Left lung (tissue), 10 donors: ENCODE data around the gene DOCK4. TPM values are rescaled to one million over a fixed set of nuclear protein-coding genes. Genes with fewer than 3 reads are reported as not detected.
A peak's percentile ranks its signal among the peaks of the same experiment; 100 is the strongest.

Experiments used
- ATAC-seq: fragments of 200-7000 bp; cut with Tn5 transposase; one replicate; pipeline ENCODE4 v1.9.1; 2020; ENCODE audit warnings: moderate library complexity
- DNase-seq, 4 donors: peaks; one replicate each; pipeline ENCODE4 v3.0.0-alpha.2; 2013 to 2020
- H3K27ac ChIP-seq, 2 donors: fragments of 200-600 bp; sonication (generic) in 1 of 2; one replicate each; pipeline versions ENCODE4 v1.5.0 to v1.8.0; 2020 to 2021
- H3K27me3 ChIP-seq, 2 donors: fragments of 200-600 bp; sonication (generic) in 1 of 2; one replicate each; pipeline versions ENCODE4 v1.5.0 to v1.8.0; 2020 to 2021
- H3K36me3 ChIP-seq, 2 donors: fragments of 200-600 bp; sonication (generic) in 1 of 2; one replicate each; pipeline versions ENCODE4 v1.5.0 to v1.8.0; 2020 to 2021
- H3K4me1 ChIP-seq, 2 donors: fragments of 200-600 bp; one replicate each; pipeline ENCODE4 v1.8.0; 2021
- H3K4me3 ChIP-seq, 2 donors: fragments of 200-600 bp; sonication (generic) in 1 of 2; one replicate each; pipeline versions ENCODE4 v1.5.0 to v1.8.0; 2020 to 2021; ENCODE audit warnings: mild to moderate bottlenecking in 1 of 2
- H3K9me3 ChIP-seq, 2 donors: fragments of 200-600 bp; sonication (generic) in 1 of 2; one replicate each; pipeline versions ENCODE4 v1.5.0 to v1.8.0; 2020 to 2021
- intact Hi-C, 2 donors: fragments of 100-400 bp; cut with DNase I; formaldehyde crosslinking; loops; one replicate each; pipeline versions ENCODE4 v1.11.2 to v1.14.2; 2022
- polyA plus RNA-seq, 6 donors: library from polyadenylated mRNA; unstranded; fragments of 120-200 nt; gene quantifications; one replicate each; pipeline ENCODE4 v1.2.1, GENCODE V29; 2013; ENCODE audit not compliant: insufficient read length in 6 of 6
- total RNA-seq, 2 donors: library from RNA; stranded (reverse); fragmentation: NEBNext Ultra II Directional; extraction: Animal tissue kit (Norgen Biotek cat#: 25700); gene quantifications; one replicate each; pipeline ENCODE4 v1.2.1, GENCODE V29; 2021
- TF ChIP-seq, protein P1 (sequence below), 2 donors: fragments of 200-600 bp; sonication (generic) in 1 of 2; IDR thresholded peaks; one replicate each; pipeline versions ENCODE4 v1.5.0 to v1.8.0; 2021; ENCODE audit warnings: antibody characterized with exemption in 2 of 2
- donor health status: DM: no; HTN: yes; CAD: no.
- donor health status: DM: no; HTN: no; CAD: no.

DOCK4 gene
- total and polyA plus RNA-seq, 8 donors = 38.9 to 64.3 (median 52.5) TPM

DNA sequence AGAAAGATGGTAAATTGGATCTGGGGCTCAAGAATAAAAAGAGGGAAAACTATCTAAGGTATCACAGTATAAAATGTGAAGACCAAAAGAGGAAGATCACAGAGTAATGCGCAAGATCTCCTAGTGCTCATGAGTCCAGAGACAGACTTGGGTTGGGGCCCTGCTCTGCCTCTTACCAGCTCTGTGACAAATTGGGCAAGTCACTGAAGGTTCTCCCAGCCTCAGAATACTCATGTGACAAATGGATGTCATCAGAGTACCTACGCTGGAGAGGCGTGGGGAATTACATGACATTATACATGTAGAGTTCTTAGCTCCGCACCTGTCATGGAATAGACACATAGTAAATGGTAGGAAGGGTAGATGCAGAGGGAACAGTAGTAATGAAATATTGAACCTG is 124.4 kb downstream of the DOCK4 start:
- TF ChIP-seq, protein P1, sequence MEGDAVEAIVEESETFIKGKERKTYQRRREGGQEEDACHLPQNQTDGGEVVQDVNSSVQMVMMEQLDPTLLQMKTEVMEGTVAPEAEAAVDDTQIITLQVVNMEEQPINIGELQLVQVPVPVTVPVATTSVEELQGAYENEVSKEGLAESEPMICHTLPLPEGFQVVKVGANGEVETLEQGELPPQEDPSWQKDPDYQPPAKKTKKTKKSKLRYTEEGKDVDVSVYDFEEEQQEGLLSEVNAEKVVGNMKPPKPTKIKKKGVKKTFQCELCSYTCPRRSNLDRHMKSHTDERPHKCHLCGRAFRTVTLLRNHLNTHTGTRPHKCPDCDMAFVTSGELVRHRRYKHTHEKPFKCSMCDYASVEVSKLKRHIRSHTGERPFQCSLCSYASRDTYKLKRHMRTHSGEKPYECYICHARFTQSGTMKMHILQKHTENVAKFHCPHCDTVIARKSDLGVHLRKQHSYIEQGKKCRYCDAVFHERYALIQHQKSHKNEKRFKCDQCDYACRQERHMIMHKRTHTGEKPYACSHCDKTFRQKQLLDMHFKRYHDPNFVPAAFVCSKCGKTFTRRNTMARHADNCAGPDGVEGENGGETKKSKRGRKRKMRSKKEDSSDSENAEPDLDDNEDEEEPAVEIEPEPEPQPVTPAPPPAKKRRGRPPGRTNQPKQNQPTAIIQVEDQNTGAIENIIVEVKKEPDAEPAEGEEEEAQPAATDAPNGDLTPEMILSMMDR (IDR thresholded peaks at IDR 0.05) = no peak
- Histone ChIP-seq H3K36me3 (no peaks in the 10 kb centered on the region), H3K9me3 (no peaks in the 10 kb centered on the region), H3K27me3 (no peaks in the 10 kb centered on the region), H3K4me3 (no peak overlapping the region), H3K27ac (peak overlapping the region; percentile 76 to 92), H3K4me1 (peaks cover 7 to 64% of the 10 kb centered on the region in 2 donors)
- ATAC-seq (peak; percentile 64), DNase-seq (peak in 1 of 4 donors; percentile 61)
- intact Hi-C loops = no loop called here

DNA sequence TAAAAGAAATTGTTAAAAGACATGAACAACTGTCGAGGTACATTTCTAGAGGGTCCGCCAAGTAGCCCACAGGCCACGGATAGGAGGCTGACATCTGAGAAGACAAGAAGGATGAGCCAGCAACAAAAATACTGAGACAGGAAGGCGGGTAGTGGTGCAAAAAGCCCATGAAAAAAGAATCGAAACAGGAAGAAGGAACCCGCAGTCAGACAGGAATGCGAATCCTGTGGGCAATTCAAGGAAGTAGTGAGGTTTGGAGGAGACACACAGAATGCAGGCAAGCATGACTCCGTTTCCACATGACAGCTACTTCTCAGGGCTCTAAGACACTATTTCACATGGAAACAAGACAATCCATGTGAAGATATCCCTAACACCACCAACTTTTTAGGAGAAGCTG is 125.2 kb downstream of the DOCK4 start:
- Histone ChIP-seq H3K9me3 (no peaks in the 10 kb centered on the region), H3K27me3 (no peaks in the 10 kb centered on the region), H3K36me3 (no peaks in the 10 kb centered on the region), H3K4me1 (peaks cover 7 to 70% of the 10 kb centered on the region in 2 donors), H3K27ac (peak overlapping the region; percentile 76 to 92), H3K4me3 (no peak overlapping the region)
- TF ChIP-seq, protein P1 (IDR thresholded peaks at IDR 0.05) = no peak
- peak in 1 of 4 donors; percentile 62 for DNase-seq
- ATAC-seq = peak; percentile 68
- intact Hi-C loops = no loop called here

DNA sequence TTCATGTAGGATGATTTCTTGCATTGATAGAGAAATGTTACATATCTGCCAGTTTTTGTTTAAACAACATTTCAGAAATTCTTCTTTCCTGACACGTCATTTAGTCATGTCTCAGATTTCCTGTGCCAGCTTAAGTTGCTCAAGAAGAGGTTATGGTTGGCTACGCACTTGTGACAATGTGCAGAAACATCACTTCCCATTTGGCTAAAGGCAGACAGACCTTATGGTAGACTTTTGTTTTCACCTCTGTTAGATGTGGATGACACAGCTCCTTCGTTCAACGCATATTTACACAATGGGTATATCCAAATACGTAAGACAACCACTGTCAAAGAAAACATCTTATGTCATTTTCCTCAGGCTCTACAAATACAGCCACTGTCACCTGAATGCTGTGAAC is 125.8 kb downstream of the DOCK4 start:
- intact Hi-C loops = no loop called here
- DNase-seq (peak in 2 of 4 donors; percentile 64 to 76), ATAC-seq (peak; percentile 67)
- H3K27me3 ChIP-seq = no peaks in the 10 kb centered on the region
- peaks cover 7 to 74% of the 10 kb centered on the region in 2 donors for H3K4me1 ChIP-seq
- no peaks in the 10 kb centered on the region for H3K9me3 ChIP-seq
- no peak overlapping the region for H3K4me3 ChIP-seq
- peak overlapping the region; percentile 76 to 92 for H3K27ac ChIP-seq
- TF ChIP-seq, protein P1 (IDR thresholded peaks at IDR 0.05) = no peak
- no peaks in the 10 kb centered on the region for H3K36me3 ChIP-seq

DNA sequence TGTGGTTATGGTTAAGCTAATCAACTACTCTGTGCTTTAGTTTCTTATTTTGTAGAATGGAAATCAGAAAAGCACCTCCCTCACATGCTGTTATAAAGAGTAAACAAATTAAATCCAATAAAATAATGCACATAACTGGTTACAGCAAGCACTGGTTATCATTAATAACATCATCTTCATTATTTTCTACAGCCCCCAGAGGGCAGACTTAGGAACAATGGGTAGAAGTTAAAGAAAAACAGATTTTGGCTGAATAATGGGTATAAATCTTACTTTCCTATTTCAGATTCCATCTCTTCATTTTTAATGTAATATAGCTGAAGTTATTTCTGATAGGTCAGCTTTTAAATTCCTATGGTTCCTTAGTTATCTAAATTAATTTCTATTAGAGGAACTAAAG is 126.5 kb downstream of the DOCK4 start:
- H3K4me3 ChIP-seq = no peak overlapping the region
- H3K4me1 ChIP-seq = peaks cover 2 to 66% of the 10 kb centered on the region in 2 donors
- intact Hi-C loops = no loop called here
- TF ChIP-seq, protein P1 (IDR thresholded peaks at IDR 0.05) = no peak
- ATAC-seq (no peak), DNase-seq (no peak)
- peak overlapping the region; percentile 76 to 92 for H3K27ac ChIP-seq
- no peaks in the 10 kb centered on the region for H3K27me3 ChIP-seq
- H3K36me3 ChIP-seq = no peaks in the 10 kb centered on the region
- H3K9me3 ChIP-seq = no peaks in the 10 kb centered on the region

DNA sequence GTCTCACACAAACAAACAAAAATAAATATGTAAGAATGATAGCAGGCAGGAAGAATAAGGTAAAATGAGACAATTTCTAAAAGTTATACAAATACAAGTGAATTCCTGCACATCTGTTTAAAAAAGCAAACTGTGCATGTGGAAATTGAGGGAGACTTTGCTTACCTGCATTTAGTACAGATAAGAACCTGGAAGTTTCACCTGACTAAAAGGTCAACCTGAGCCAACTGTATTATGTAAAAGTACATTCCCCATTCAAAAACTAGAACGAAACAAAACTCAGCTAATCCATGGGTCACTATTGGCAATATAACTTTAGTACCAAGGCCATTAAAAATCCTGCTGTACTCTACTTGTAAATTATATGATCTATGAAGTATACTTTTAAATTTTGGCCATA is 127.1 kb downstream of the DOCK4 start:
- no peaks in the 10 kb centered on the region for H3K9me3 ChIP-seq
- H3K27me3 ChIP-seq = no peaks in the 10 kb centered on the region
- no peak overlapping the region for H3K4me3 ChIP-seq
- H3K4me1 ChIP-seq = peaks cover 0 to 61% of the 10 kb centered on the region in 2 donors
- no peaks in the 10 kb centered on the region for H3K36me3 ChIP-seq
- peak overlapping the region in 1 of 2 donors; percentile 92 for H3K27ac ChIP-seq
- ATAC-seq (no peak), DNase-seq (no peak)
- TF ChIP-seq, protein P1 (IDR thresholded peaks at IDR 0.05) = no peak
- intact Hi-C loops = no loop called here
